Posterior vena cava (tissue), 2 donors: ENCODE measurements around the gene ARHGAP30. TPM values are rescaled to one million over a fixed set of nuclear protein-coding genes. Genes with fewer than 3 reads are reported as not detected.
A peak's percentile ranks its signal among the peaks of the same experiment; 100 is the strongest.
"Not testable (repeated sequence)": the region's sequence is repeated elsewhere in the genome, so short reads cannot be mapped to it uniquely, and the experiment has no call there.

ENCODE experiments used
- DNase-seq: peaks from one replicate; pipeline ENCODE4 v3.0.0-alpha.2; 2020; ENCODE audit warnings: low spot score
- intact Hi-C, 2 donors: fragments of 100-400 bp; cut with DNase I; formaldehyde crosslinking; loops; one replicate each; pipeline versions ENCODE4 v1.14.1 to v1.14.2; 2022 to 2023
- long read RNA-seq, 2 donors: library from polyadenylated mRNA; unstranded; transcript quantifications; one replicate each; pipeline ENCODE4 v2.0.0, GENCODE V29; 2020 to 2021
- total RNA-seq, 2 donors: library from RNA; stranded (reverse); fragmentation: NEBNext Ultra II Directional; extraction: Animal tissue kit (Norgen Biotek cat#: 25700); gene quantifications; one replicate each; pipeline ENCODE4 v1.2.1, GENCODE V29; 2021
- donor health status: DM: yes; HTN: yes; CAD: no.
- donor health status: DM: yes; HTN: yes; CAD: no.

ARHGAP30 gene, protein sequence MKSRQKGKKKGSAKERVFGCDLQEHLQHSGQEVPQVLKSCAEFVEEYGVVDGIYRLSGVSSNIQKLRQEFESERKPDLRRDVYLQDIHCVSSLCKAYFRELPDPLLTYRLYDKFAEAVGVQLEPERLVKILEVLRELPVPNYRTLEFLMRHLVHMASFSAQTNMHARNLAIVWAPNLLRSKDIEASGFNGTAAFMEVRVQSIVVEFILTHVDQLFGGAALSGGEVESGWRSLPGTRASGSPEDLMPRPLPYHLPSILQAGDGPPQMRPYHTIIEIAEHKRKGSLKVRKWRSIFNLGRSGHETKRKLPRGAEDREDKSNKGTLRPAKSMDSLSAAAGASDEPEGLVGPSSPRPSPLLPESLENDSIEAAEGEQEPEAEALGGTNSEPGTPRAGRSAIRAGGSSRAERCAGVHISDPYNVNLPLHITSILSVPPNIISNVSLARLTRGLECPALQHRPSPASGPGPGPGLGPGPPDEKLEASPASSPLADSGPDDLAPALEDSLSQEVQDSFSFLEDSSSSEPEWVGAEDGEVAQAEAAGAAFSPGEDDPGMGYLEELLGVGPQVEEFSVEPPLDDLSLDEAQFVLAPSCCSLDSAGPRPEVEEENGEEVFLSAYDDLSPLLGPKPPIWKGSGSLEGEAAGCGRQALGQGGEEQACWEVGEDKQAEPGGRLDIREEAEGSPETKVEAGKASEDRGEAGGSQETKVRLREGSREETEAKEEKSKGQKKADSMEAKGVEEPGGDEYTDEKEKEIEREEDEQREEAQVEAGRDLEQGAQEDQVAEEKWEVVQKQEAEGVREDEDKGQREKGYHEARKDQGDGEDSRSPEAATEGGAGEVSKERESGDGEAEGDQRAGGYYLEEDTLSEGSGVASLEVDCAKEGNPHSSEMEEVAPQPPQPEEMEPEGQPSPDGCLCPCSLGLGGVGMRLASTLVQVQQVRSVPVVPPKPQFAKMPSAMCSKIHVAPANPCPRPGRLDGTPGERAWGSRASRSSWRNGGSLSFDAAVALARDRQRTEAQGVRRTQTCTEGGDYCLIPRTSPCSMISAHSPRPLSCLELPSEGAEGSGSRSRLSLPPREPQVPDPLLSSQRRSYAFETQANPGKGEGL
- 10 to 100 TPM; 10.5 to 15.2 TPM for total RNA-seq
- long read RNA-seq, donor 1, partial matches to known transcripts = 2 of 6 reads
- long read RNA-seq, donor 1, other reads (novel, unspliced or antisense) = 4 of 6 reads
- long read RNA-seq, donor 2, full-length matches to known transcripts = 15 of 19 reads
- long read RNA-seq, donor 2, partial matches to known transcripts = 2 of 19 reads
- long read RNA-seq, donor 2, other reads (novel, unspliced or antisense) = 2 of 19 reads

DNA sequence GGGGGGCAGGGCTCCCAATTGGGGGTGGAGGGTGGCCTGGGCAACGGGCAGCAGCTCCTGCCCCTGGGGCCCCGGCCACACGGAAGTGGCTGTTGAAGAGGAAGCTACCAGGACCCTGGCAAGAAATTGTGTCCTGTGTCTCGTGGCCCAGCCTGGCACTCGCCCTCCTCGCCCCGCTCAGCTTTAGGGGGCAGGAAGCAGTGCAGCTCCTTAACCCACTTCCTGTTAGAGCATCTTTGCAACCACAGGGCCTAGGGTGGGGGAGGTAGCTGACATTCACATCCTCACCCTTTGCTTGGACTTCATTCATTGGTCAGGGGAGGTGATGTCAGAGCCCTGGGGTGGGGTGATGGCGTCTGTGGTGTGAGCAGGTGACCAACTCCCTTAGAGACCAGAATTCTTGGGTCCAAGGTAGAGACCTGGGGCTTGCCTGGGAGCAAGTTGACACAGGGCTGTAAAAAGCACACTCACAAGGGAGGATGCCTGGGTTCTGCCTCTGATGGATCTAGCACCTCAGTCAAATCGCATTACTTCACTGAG is at the start of gene ARHGAP30:
Gene ARHGAP30 (minus strand): TSS at position 161 of the 540 bp plus-strand sequence. CDS start 267 bp downstream, outside the sequence.
- intact Hi-C loops = no loop called here
- DNase-seq = peak; percentile 93

DNA sequence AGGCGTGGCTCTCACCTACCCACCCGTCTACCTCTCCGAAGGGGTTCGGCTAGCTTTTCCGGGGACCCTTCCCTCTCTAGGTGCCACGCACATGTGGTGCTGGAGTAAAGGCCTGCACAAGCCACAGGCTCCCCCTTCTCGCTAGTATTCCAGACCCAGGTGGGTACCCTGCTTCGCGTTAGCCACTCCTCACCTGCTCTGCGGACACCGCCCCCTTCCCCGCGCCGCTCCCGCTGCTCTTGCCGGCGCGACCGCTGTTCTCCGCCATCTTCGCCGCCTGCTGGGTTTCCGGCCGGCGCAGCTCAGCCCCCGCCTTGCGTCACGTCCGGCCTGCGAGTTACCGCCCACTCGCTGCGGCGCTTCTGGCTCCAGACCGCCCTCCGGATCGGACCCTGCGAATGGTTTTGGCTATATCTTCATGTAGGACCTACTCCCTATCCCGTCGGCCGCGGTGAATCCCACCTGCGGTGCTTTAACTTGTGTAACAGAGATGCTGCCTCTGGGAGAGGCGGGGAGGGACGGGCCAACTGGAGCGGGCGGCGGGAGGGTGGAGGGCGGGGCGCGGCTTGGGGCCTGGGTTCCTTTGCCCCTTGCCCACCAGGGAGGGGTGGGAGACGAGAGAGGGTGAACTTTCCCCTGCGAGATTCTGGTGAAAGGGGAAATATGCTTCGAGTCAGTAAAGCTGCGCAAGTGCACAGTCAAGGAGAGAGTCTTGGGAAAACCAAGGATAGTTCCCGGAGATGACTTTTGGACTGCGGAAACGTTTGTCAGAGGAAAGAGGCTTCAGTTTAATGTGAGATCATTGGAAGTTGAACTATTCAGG is 48.3 kb upstream of the ARHGAP30 start, which contains the start of the genes NIT1 and PFDN2:
Gene NIT1 (plus strand): TSS at position 347 of the 823 bp plus-strand sequence. CDS start 72 bp downstream, at position 419.
Gene PFDN2 (minus strand): TSS at position 279 of the 823 bp plus-strand sequence. CDS start 11 bp downstream, at position 268.
- intact Hi-C loops = no loop called here
- peak; percentile 97 for DNase-seq

DNA sequence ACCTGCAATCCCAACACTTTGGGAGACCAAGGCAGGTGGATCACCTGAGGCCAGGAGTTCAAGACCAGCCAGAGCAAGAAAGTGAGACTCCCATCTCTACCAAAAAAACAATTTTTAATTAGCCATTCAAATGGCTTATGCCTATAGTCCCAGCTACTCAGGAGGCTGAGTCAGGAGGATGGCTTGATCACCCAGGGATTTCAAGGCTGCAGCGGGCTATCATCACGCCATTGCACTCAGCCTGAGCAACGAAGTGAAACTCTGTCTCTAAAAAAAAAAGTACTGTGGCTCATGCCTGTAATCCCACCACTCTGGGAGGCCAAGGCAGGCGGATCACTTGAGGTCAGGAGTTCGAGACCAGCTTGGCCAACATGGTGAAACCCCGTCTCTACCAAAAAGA is 46.3 kb upstream of the ARHGAP30 start:
- intact Hi-C loops, DNase-seq: not testable (repeated sequence)

DNA sequence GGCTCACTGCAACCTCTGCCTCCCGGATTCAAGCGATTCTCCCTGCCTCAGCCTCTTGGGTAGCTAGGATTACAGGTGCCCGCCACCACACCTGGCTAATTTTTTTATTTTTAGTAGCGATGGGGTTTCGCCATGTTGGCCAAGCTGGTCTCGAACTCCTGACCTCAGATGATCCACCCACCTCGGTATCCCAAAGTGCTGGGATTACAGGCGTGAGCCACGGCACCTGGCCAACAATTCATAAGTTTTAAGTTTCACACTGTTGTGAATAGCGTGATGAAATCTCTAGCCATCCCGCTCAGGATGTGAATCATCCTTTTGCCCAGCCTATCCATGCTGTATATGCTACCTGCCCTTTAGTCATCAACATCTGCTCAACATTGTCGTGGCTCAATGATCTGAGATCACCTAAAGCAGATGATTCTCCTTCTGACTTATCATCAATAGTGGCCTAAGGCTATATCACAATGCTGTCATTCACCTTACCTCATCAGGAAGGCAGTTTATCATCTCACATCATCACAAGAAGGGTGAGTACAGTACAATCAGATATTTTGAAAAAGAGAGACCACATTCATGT is 45.5 kb upstream of the ARHGAP30 start:
- DNase-seq = no peak
- intact Hi-C loops = no loop called here

DNA sequence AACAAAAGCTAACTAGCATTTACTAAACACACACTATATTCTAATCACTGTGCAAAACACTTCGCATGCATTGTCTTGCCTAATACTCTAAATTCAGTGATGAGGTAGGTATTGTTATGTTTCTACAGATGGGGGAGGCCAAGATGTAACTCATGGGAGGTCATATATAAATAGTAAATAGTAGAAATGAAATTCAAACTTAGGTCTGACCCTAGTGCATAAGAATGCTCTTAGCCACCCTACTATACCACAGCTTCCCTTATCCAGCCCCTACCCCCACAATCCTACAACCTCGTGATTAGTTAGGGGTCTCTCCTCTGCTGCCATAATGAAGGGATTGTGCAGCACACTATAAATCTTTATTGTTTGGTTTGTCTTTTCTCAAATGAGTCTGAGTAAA is 44.9 kb upstream of the ARHGAP30 start:
- intact Hi-C loops = no loop called here

DNA sequence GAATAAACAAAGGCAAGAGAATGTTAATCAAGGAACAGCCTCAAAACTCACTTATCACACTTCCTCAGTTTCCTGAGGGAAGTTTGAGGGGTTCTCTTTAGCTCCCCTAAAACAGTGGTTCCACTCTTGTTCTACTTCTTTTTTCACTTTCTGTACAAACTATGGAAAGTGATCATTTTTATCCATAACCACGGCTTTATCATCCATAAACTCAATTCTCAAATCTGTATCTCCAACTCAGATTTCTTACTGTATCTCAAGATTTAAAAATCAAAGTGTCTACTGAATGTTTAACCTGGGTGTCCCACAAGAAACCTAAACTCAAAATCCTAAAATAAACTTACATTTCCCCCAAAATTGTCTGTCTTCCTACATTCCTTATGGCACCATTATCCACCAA is 44.2 kb upstream of the ARHGAP30 start:
- no peak for DNase-seq
- intact Hi-C loops = no loop called here

More for the DNA sequence above, 44.9 kb upstream of the ARHGAP30 start:
- no peak for DNase-seq

DNA sequence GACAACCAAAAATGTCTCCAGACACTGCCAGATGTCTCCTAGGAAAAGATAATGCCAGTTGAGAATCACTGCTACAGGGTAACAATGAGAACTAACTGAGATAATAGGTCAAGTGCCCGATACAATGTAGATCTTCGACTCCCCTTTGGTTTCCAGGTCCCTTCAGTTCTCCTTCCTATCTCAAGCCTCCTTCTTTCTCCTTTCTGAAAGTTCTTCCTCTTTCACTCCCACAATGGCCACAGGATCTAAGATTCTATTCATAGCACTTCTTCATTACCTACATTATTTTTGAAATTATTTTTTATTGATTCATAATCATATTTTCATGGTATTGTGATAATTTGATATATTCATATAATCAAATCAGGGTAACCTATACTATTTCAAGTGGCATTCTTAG is 41.8 kb upstream of the ARHGAP30 start:
- DNase-seq = no peak
- intact Hi-C loops = no loop called here

DNA sequence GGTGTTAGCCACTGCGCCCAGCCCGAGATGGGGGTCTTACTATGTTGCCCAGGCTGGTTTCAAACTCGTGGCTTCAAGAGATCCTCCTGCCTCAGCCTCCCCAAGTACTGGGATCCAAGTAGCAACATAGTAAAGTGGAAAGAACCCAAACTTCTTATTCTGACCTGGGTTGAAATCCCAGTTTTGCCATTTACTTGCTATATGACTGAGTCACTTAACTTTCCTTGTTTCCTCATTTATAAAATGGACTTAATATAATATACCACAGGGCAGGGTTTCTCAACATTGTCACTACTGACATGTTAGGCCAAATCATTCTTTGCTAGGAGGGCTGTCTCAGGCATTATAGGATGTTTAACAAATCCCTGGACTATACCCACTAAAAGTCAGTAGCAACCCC is 41.4 kb upstream of the ARHGAP30 start:
- DNase-seq = no peak
- intact Hi-C loops = no loop called here

DNA sequence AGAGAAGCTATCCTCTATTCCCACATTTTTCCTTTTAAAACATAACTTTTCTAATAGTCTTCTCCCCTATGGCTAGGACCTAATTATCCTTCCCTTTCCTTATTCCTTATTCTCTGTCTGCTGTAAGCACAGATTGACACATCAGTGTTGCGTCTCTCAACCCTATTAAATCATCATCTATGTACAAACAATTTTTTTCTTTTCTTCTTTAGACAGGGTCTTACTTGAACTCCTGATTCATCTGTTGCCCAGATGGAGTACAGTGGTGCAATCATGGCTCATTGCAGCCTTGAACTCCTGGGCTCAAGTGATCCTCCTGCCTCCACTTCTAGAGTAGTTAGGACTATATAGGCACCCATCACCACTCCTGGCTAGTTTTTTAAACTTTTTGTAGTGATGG is 36.7 kb upstream of the ARHGAP30 start:
- DNase-seq = no peak
- intact Hi-C loops = loop anchor here in 1 of 2 donors (5.0 kb wide), 1 partner anchor 656 kb away; no protein-coding TSS in a partner anchor

DNA sequence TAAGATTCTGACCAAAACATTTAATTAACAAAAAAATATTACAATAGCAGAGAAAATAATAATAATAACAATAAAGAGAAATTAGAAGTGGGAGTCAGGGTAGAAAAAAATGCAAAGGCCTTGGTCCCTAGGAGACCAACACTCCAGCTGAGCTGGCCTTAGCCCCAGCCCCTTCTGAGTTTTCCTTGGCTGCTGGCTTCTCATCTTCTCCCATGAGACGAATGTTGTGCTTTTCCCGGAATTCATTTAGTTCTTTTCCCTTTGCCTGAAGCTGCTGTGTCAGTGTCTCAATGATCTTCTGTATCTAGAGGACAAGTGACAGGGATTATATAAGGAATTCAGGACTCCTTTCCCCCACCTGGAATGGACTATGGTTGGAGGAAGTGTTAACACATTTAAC is 30.9 kb upstream of the ARHGAP30 start:
- intact Hi-C loops = no loop called here

DNA sequence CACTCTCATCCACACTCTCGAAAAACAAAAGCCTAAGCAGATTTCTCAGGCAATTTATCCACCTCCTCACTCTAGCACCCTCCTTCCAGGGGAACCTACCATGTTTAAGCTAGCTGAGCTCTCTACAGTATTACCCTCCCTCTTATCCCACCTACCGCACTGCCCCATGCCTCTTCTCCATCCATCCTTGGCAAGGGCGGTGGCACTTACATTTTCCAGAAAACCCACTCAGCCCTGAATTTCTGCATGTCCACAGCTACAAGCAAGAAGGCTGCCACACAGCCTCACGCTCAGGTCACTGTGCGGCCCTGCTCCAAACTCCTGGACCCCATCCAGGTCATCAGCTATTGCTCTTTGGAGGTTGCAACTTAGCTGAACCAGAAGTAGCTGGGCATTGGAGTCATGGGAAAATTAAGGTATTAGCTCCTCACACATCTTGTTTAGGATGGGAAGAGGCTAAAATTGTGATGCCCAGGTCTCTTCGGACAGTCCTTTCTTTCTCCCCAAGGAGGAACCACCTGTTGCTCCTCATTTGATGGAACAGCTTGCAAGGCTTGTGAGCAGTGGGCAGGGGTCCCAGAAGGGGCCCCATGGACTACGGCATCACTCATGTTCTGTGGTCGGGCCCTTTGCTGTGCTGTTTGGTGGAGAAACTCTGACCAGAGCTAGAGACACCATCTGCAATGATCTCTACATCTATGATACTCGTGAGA is 29.6 kb upstream of the ARHGAP30 start:
- intact Hi-C loops = no loop called here

More for the DNA sequence above, 30.9 kb upstream of the ARHGAP30 start:
- no peak for DNase-seq

DNA sequence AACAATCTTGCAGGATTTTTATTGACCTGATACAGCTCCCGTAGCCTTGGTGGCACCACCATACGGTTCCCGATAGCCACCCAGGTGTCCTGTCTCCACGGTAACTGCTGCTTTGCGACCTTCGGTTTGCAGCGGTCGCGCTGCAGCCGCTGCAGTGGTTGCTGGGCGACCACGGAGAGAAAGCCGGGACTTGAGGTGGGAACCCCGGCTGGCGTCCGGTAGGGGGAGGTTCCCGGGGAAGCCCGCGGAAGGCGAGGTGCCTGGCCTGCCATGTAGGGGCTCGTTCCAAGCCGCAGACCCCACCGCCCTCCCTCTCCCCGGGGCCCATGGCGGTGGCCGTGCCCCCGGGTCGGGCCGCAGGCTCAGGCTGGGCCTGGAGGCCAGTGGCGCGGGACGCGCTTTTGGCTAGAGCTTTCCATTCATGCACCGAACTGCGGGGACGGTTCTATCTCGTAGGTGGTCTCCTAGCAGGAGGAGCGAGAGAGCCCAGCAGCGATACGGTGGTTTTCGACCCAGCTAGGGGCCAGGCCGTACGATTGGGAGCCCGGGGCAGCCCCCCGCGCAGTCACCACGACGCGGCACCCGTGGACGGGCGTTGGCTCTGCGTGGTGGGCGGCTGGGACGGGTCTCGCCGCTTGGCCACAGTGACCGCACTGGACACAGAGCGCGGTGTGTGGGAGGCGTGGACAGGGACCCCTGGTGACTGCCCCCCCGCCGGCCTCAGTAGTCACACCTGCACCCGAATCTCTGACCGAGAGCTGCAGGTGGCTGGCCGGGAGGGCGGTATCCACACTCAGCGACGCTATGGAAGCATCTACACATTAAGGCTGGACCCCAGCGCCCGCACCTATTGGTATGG is 28.7 kb upstream of the ARHGAP30 start, which contains the start of gene KLHDC9:
Gene KLHDC9 (plus strand): TSS at position 152 of the 859 bp plus-strand sequence. CDS start 175 bp downstream, at position 327.
- DNase-seq = peak; percentile 91

More for the DNA sequence above, 29.6 kb upstream of the ARHGAP30 start:
- DNase-seq = no peak

DNA sequence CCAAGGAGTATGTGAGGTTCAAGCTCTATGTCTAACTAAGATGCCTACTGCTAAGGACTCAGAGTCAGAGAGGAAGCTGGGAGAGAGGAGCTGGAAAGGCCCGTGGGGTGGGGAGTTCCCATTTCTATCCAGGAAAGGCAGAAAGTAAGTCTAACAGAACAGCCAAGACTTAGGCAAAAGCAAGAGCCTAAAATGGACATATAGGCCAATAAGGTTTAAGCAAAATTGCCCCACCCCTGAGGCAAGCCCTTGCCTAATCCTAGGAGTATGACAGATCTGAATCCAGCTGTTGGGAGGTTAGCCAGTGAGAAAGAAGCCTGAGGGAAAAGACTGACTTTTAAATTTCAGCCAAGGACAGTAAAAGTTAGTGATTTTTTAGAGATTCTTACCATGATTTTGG is 26.8 kb upstream of the ARHGAP30 start:
- DNase-seq = no peak
- intact Hi-C loops = no loop called here

More for the DNA sequence above, 28.7 kb upstream of the ARHGAP30 start, which contains the start of gene KLHDC9:
- intact Hi-C loops = no loop called here

DNA sequence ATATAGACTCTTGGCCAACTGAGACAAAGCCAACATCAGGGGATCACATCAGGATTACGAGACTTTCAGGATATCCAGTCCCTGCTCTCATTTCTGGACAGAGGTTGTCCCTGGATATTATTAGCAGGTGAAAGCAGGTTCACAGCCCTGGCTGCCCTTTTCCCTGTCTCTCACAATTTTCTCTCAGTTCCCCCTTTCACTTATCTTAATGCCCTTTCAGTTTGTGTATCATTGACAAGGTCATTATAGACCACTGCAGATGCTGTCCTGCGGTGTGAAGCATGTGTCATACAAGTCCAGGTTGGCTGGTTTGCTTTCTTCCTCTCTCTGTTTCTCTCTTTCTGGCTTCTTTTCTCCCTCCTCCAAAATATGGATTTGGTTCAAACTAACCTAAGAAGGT is 26.3 kb upstream of the ARHGAP30 start:
- DNase-seq = no peak
- intact Hi-C loops = no loop called here

DNA sequence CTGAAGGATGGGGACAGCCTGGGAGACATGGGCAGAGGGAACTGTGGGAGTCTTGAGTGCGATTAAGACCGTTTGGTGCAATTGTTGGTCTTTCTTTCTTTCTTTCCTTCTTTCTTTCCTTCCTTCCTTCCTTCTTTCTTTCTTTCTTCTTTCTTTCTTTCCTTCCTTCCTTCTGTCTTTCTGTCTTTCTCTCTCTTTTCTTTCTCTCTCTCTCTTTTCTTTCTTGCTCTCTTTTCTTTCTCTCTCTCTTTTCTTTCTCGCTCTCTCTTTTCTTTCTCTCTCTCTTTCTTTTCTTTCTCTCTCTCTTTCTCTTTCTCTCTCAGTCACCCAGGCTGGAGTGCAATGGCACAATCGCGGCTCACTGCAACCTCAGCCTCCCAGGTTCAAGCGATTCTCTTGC is 25.5 kb upstream of the ARHGAP30 start:
- intact Hi-C loops = no loop called here
- DNase-seq = no peak

DNA sequence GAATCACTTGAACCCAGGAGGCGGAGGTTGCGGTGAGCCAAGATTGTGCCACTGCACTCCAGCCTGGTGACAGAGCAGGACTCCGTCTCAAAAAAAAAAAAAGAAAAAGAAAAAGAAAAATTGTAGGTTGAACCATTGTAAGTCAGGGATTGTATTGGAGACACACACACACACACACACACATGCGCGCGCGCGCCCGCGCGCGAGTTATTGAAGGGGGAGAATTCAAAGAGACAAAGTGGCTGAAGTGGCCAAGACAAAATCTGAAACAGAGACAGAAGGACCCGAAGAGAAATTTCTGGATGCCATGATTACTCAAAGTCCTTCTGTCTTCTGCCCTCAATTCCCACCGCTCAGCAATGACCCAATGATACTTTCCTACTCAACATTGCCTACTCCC is 24.8 kb upstream of the ARHGAP30 start:
- intact Hi-C loops = no loop called here
- DNase-seq = no peak
